PC-3 (cell line): ENCODE measurements around the gene MARCHF9. TPM values are rescaled to one million over a fixed set of nuclear protein-coding genes. Genes with fewer than 3 reads are reported as not detected.

ENCODE experiments used
- ATAC-seq: fragments of 200-7000 bp; cut with Tn5 transposase; 2 replicates; pipeline ENCODE4 v1.9.1; 2020; ENCODE audit warnings: mild to moderate bottlenecking, moderate library complexity
- BruUV-seq: library from RNA; stranded (reverse); fragments of 400-500 nt; replicated peaks from 2 replicates; lab custom pipeline; 2021; lab: Mats Ljungman, UMichigan
- CTCF ChIA-PET: fragments of 300-600 bp; sonication (Branson Sonifier 250); formaldehyde crosslinking; loops from one replicate; lab custom pipeline; 2022; ENCODE audit warnings: antibody characterized with exemption; lab: Charles Lee
- POLR2A ChIA-PET: fragments of 300-600 bp; sonication (Branson Sonifier 250); formaldehyde crosslinking; loops from one replicate; lab custom pipeline; 2022; ENCODE audit warnings: antibody characterized with exemption; ENCODE audit not compliant: unreplicated experiment; lab: Charles Lee
- DNase-seq: peaks from one replicate; pipeline ENCODE4 v3.0.0-alpha.2; 2015
- H2AFZ ChIP-seq: fragments of 300-600 bp; sonication (generic); 2 replicates; pipeline ENCODE4 v1.6.0; 2016; ENCODE audit warnings: antibody characterized with exemption, low read length
- H3F3A ChIP-seq: fragments of 300-600 bp; sonication (generic); one replicate; pipeline ENCODE4 v1.6.0; 2017; ENCODE audit warnings: antibody characterized with exemption, low read length, control low read depth, mild to moderate bottlenecking; ENCODE audit not compliant: unreplicated experiment
- H3K27ac ChIP-seq: fragments of 300-600 bp; sonication (generic); 2 replicates; pipeline ENCODE4 v1.5.1; 2016; ENCODE audit warnings: mild to moderate bottlenecking, low read length
- H3K27me3 ChIP-seq: fragments of 300-600 bp; sonication (generic); 2 replicates; pipeline ENCODE4 v1.6.1; 2016; ENCODE audit warnings: low read length, mixed read lengths
- H3K36me3 ChIP-seq: fragments of 300-600 bp; sonication (generic); 2 replicates; pipeline ENCODE4 v1.6.1; 2016; ENCODE audit warnings: low read depth, mixed run types, low read length, mixed read lengths
- H3K4me1 ChIP-seq: fragments of 300-600 bp; sonication (generic); 2 replicates; pipeline ENCODE4 v1.5.1; 2016; ENCODE audit warnings: low read length; ENCODE audit not compliant: insufficient read depth
- H3K4me2 ChIP-seq: fragments of 300-600 bp; sonication (generic); 2 replicates; pipeline ENCODE4 v1.6.0; 2016; ENCODE audit warnings: low read length
- H3K4me3 ChIP-seq: fragments of 300-600 bp; sonication (generic); 2 replicates; pipeline ENCODE4 v1.5.1; 2016; ENCODE audit warnings: mild to moderate bottlenecking, low read length, mixed read lengths
- H3K79me2 ChIP-seq: fragments of 300-600 bp; sonication (generic); 2 replicates; pipeline ENCODE4 v1.6.1; 2017; ENCODE audit warnings: low read length, mixed read lengths
- H3K9ac ChIP-seq: fragments of 300-600 bp; sonication (generic); 2 replicates; pipeline ENCODE4 v1.6.0; 2016; ENCODE audit warnings: mild to moderate bottlenecking, low read length
- H3K9me2 ChIP-seq: fragments of 300-600 bp; sonication (generic); replicated peaks from 2 replicates; pipeline ENCODE4 v1.6.1; 2016; ENCODE audit warnings: mixed run types, low read length, mixed read lengths
- H3K9me3 ChIP-seq: fragments of 300-600 bp; sonication (generic); 2 replicates; pipeline ENCODE4 v1.6.1; 2016; ENCODE audit warnings: low read length, mixed read lengths
- H4K20me1 ChIP-seq: fragments of 300-600 bp; sonication (generic); 2 replicates; pipeline ENCODE4 v1.6.1; 2016; ENCODE audit warnings: low read length, mixed read lengths
- CTCF ChIP-seq: fragments of 300-600 bp; sonication (generic); conservative IDR thresholded peaks from 2 replicates; pipeline ENCODE4 v1.5.1; 2017; ENCODE audit warnings: antibody characterized with exemption, low read depth, mild to moderate bottlenecking, low read length
- EZH2 ChIP-seq: fragments of 300-600 bp; sonication (generic); IDR thresholded peaks from one replicate; pipeline ENCODE4 v1.6.1; 2017; ENCODE audit warnings: antibody characterized with exemption, mild to moderate bottlenecking, low read length; ENCODE audit not compliant: unreplicated experiment
- EZH2phosphoT487 ChIP-seq: fragments of 300-600 bp; sonication (generic); IDR thresholded peaks from 2 replicates; pipeline ENCODE4 v1.6.1; 2018; ENCODE audit warnings: mild to moderate bottlenecking, antibody characterized with exemption, low read length, borderline replicate concordance
- intact Hi-C: fragments of 100-400 bp; cut with micrococcal nuclease; formaldehyde crosslinking; loops from 2 replicates; pipeline ENCODE4 v1.9.0; 2023
- microRNA-seq: library from miRNA; unstranded; fragments of <30 nt; microRNA quantifications from one replicate; pipeline ENCODE4 v1.1.0, GENCODE V29; 2020; ENCODE audit not compliant: unreplicated experiment
- total RNA-seq: library from RNA; depleted of rRNA; stranded (reverse); fragments of >200 nt; gene quantifications from 2 replicates; pipeline ENCODE4 v1.2.3, GENCODE V29; 2014; rRNA removed

The MARCHF9 gene
- total RNA-seq, 1 experiment from 2014 or later = 13.4 TPM

GRCh38 chr12:57809425-57809824, 54.5 kb downstream of the MARCHF9 start:
- Histone ChIP-seq H4K20me1 (no peaks in the 10 kb centered on the region), H3K4me2 (no peak overlapping the region), H3K9ac (no peak overlapping the region), H2AFZ (no peak overlapping the region), H3K27me3 (no peaks in the 10 kb centered on the region), H3K9me3 (no peaks in the 10 kb centered on the region), H3F3A (no peaks in the 10 kb centered on the region), H3K4me1 (peaks cover 11% of the 10 kb centered on the region), H3K79me2 (no peaks in the 10 kb centered on the region), H3K9me2 (no peaks in the 10 kb centered on the region), H3K36me3 (no peaks in the 10 kb centered on the region), H3K4me3 (no peak overlapping the region), H3K27ac (no peak overlapping the region)
- intact Hi-C loops = no loop called here
- no peak for DNase-seq
- no peak for ATAC-seq
- POLR2A ChIA-PET = interaction anchor here (0.6 kb wide), 1 partner anchor 127 kb away, joined by 4 read pairs; no protein-coding TSS in a partner anchor
- TF ChIP-seq EZH2 (no peak), EZH2phosphoT487 (no peak), CTCF (no peak)
- BruUV-seq = no TSS peak
- CTCF ChIA-PET = no interaction called here

Small RNA genes lying within 50 kb of the gene (microRNA-seq; reads per million reads assigned to microRNA genes)
- not detected for gene MIR6759

Other genes starting within 250 kb of the MARCHF9 start
- gene DDIT3, start 234.6 kb upstream of the MARCHF9 start, total RNA-seq = 27.4 and 33.1 TPM in 2 replicates
- 13.1 and 13.2 TPM in 2 replicates for gene MBD6, start 232.3 kb upstream of the MARCHF9 start, total RNA-seq
- gene DCTN2, start 207.9 kb upstream of the MARCHF9 start, total RNA-seq = 88.5 and 96.4 TPM in 2 replicates
- not detected in 2 replicates for gene KIF5A, start 205.1 kb upstream of the MARCHF9 start, total RNA-seq
- gene PIP4K2C, start 163.9 kb upstream of the MARCHF9 start, total RNA-seq = 83.6 and 88.6 TPM in 2 replicates
- gene DTX3, start 150.3 kb upstream of the MARCHF9 start, total RNA-seq = 11.9 and 15.9 TPM in 2 replicates
- 10.0 and 18.1 TPM in 2 replicates for gene ARHGEF25, start 143.7 kb upstream of the MARCHF9 start, total RNA-seq
- 39.0 and 42.3 TPM in 2 replicates for gene B4GALNT1, start 121.9 kb upstream of the MARCHF9 start, total RNA-seq
- 145 and 223 TPM in 2 replicates for gene OS9, start 61.0 kb upstream of the MARCHF9 start, total RNA-seq
- 0.23 and 0.40 TPM in 2 replicates for gene AGAP2, start 16.4 kb upstream of the MARCHF9 start, total RNA-seq
- 18.9 and 20.3 TPM in 2 replicates for gene TSPAN31, start 10.1 kb upstream of the MARCHF9 start, total RNA-seq
- 212 and 229 TPM in 2 replicates for gene CDK4, start 2.8 kb upstream of the MARCHF9 start, total RNA-seq
- 8.1 and 8.6 TPM in 2 replicates for gene CYP27B1, start 12.0 kb downstream of the MARCHF9 start, total RNA-seq
- gene METTL1, start 17.0 kb downstream of the MARCHF9 start, total RNA-seq = 25.2 and 29.8 TPM in 2 replicates
- gene EEF1AKMT3, start 17.5 kb downstream of the MARCHF9 start, total RNA-seq = 5.4 and 9.3 TPM in 2 replicates
- 55.8 and 63.0 TPM in 2 replicates for gene TSFM, start 27.7 kb downstream of the MARCHF9 start, total RNA-seq
- 2.3 TPM in 1 of 2 replicates, not detected in the other for gene AVIL, start 63.6 kb downstream of the MARCHF9 start, total RNA-seq
- gene CTDSP2, start 91.6 kb downstream of the MARCHF9 start, total RNA-seq = 37.4 and 39.4 TPM in 2 replicates
- 14.7 and 19.4 TPM in 2 replicates for gene ATP23, start 186.5 kb downstream of the MARCHF9 start, total RNA-seq